SK-N-SH treated with all-trans-retinoic acid at 6 μM for 48 hours (cell line): ENCODE results near the gene ADAMTS17.

ENCODE experiments used
- PPARA ChIP-seq: fragments of 250-450 bp; sonication (Bioruptor Pico); IDR thresholded peaks from 2 replicates; pipeline ENCODE4 v1.5.0; 2020; ENCODE audit warnings: mild to moderate bottlenecking, borderline replicate concordance
- ZFP3 ChIP-seq: fragments of 250-450 bp; sonication (Bioruptor Pico); IDR thresholded peaks from 2 replicates; pipeline ENCODE4 v1.5.0; 2020; ENCODE audit warnings: mild to moderate bottlenecking, moderate library complexity
- ZFP30 ChIP-seq: fragments of 450-650 bp; formaldehyde crosslinking; IDR thresholded peaks from 2 replicates; pipeline ENCODE4 v1.5.0; 2022; ENCODE audit warnings: mild to moderate bottlenecking, moderate library complexity
- ZNF70 ChIP-seq: fragments of 450-650 bp; formaldehyde crosslinking; IDR thresholded peaks from 2 replicates; pipeline ENCODE4 v1.5.0; 2020; ENCODE audit warnings: mild to moderate bottlenecking, moderate library complexity
- ZNF8 ChIP-seq: fragments of 450-650 bp; formaldehyde crosslinking; IDR thresholded peaks from 2 replicates; pipeline ENCODE4 v1.5.0; 2020; ENCODE audit warnings: mild to moderate bottlenecking, moderate library complexity
- TF ChIP-seq, protein P1 (sequence below): fragments of 250-450 bp; sonication (Bioruptor Pico); IDR thresholded peaks from 2 replicates; pipeline ENCODE4 v1.5.1; 2020; ENCODE audit warnings: low read depth, mild to moderate bottlenecking, moderate library complexity

DNA sequence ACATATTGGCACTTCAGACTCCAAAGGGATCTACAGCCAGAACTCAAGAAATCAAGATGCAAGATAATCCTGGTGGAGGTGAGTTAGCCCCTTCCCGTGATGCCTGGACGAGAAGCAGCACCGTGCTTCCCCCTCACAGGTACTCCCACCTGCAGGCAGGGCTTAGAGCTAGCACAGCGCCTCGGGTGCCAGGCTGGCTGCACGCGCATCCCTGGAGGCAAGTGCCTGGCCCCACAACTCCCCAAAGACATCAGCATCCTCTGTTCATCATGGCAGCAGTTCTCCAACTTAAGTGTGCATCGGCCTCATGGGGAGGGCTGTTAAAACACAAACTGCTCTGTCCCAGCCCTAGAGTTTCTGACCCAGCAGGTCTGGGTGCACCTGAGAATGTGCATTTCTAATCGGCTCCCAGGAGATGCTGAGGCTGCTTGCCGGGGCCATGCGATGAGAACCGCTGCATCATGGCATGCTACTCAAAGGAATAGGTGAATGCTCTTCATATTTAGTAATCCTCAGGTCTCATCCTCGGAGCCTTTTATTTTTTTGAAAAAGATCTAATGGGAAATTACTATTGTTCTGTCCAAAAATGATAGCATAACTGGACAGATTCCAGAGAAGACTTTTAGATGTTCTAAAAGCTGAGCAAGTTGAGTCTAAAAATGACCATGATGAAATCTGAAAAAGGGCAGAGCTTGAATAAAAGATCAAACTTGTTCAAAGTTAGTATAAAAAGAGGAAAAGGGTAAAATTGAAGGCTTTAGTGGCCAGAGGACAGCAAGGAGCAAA, 244.2 kb downstream of the ADAMTS17 start:
- TF ChIP-seq ZNF8 (CRISPR knock-in tag) = no peak
- TF ChIP-seq, protein P1, sequence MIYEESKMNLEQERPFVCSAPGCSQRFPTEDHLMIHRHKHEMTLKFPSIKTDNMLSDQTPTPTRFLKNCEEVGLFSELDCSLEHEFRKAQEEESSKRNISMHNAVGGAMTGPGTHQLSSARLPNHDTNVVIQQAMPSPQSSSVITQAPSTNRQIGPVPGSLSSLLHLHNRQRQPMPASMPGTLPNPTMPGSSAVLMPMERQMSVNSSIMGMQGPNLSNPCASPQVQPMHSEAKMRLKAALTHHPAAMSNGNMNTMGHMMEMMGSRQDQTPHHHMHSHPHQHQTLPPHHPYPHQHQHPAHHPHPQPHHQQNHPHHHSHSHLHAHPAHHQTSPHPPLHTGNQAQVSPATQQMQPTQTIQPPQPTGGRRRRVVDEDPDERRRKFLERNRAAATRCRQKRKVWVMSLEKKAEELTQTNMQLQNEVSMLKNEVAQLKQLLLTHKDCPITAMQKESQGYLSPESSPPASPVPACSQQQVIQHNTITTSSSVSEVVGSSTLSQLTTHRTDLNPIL = no peak
- no peak for TF ChIP-seq ZFP30 (CRISPR knock-in tag)
- TF ChIP-seq ZNF70 (CRISPR knock-in tag) = no peak
- no peak for TF ChIP-seq ZFP3
- TF ChIP-seq PPARA (CRISPR knock-in tag) = no peak
